Cardiac septum (tissue), 1 donor: ENCODE results near the gene EPSTI1. TPM values are rescaled to one million over a fixed set of nuclear protein-coding genes. Genes with fewer than 3 reads are reported as not detected.
"Not testable (repeated sequence)": the region's sequence is repeated elsewhere in the genome, so short reads cannot be mapped to it uniquely, and the experiment has no call there.

Experiments used
- DNase-seq: peaks from one replicate; pipeline ENCODE4 v3.0.0-alpha.2; 2020; ENCODE audit warnings: low spot score
- intact Hi-C: fragments of 100-400 bp; cut with DNase I; formaldehyde crosslinking; loops from one replicate; pipeline ENCODE4 v1.14.0; 2022
- total RNA-seq: library from RNA; stranded (reverse); fragmentation: NEBNext Ultra II Directional; extraction: Animal tissue kit (Norgen Biotek cat#: 25700); gene quantifications from one replicate; pipeline ENCODE4 v1.2.1, GENCODE V29; 2021
- donor health status: DM: no; HTN: no; CAD: no.

Gene EPSTI1
- total RNA-seq, 1 donor from 2014 or later: 2.7 TPM

DNA sequence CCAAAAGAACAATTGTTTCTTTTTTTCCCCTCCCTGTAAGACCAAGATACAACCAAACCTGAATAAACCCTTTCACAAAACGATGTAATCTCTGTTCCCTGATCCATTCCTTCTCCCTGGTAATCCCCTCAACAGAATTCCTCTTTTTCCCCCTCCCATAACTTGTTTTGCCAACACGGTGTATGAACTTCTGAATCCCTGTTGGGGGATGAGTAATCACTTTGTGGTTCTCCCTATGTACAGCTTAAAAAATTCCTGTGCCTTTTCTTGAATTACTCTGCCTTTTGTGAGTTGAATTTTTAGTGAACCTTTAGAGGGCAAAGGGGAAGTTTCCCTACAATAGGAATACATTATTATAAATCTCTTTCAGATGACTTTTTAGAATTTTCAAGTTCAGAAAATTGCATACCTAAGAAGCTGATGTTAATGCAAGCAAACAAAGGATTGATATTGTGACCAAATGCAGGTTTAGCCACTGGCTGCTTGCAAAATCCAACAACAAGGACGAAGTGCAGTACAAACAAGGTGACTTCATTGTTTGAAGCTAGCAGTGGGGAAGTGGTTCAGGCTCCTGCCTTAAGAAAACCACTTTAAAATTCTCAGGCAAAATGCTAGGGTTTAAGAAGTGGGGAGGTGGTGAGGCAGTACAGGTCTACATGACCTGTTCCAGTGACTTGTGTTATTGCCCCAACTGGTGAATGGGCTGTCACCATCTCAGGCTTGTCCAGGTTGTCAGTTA lies 15.0 kb upstream of the EPSTI1 start:
- DNase-seq: no peak
- intact Hi-C loops: no loop called here

DNA sequence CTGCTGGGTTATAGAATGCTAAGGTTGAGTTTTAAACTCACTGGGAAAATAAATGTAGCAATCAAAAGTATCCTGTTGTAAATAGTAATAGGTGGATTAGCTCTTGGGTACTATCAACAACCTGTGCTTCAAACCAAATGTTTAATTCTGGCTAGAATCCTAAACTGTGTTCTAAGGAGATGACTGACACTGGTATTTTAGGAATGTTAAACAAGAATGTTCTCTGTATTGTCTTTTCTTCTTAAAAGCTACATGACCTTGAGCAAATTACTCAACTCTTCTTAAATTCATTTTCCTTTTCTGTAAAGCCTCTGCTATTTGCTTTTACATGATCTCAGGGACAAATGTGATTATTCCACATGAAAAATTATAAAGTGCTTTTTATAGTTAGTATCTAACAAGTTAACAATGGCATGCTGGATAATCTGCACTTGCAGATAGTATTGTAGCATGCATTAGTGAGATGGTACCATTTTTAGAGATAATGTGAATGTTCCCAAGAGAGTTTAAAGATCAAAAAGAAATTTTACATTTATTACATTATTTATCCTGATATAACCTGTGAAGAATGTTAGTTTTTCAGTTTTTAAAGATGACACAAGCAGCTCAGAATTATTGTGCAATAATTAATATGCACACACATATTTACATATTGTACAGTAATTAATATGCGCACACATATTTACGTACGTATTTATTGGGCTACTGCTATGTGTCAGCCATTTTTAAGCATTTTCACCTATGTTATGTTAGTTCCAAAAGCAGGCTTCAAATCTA lies 13.6 kb upstream of the EPSTI1 start:
- DNase-seq: no peak
- intact Hi-C loops: no loop called here

DNA sequence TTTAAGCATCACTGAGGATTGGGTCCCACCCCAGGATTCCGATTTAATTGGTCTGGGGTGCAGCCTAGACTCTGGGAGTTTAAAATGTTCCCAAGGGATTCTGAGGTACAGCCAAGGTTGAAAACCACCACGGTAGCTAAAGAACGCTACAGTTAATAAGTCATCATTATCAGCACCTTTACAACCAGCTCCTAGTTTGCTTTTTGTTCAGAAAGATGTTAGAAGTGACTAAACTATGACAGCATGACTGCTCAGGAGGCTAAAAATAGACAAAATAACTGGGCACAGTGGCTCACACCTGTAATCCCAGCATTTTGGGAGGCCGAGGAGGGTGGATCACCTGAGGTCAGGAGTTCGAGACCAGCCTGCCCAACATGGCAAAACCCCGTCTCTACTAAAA lies 11.7 kb upstream of the EPSTI1 start:
- DNase-seq: no peak
- intact Hi-C loops: no loop called here

DNA sequence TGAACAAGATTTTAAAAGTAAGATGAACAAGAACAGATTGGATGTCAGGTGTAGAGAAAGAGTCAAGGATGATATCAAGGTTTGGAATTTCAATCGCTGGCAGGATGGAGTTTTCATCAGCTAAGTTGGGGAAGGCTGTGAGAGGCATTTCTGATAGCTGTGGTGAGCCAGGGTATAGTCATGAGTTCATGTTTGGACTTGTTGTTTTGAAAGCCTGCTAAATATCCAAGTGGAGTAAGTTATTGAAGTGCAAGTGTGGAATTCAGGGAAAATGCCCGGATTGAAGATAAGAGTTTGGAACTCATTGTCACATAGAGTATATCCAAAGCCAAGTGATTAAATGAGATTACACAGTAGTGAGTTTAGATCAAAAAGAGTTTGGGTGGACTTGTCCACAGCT lies 11.0 kb upstream of the EPSTI1 start:
- intact Hi-C loops: no loop called here
- DNase-seq: no peak

DNA sequence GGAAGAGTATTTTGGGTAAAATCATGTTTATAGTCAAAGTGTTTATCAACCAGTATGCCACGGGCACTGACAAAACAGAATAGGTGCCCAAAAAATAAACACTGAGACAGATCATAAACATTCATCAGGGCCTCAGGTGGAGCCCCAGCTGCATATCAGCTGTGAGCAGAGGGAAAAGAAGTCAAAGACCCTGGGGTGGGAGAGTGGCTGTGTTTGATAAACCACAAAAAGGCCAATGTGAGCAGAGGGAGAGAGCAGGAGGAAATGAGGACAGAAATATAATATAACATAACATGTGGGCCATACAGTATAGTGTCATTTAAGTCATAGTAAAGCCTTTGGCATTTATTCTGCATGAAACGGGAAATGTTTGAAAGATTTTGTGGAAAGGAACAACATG lies 10.0 kb upstream of the EPSTI1 start:
- intact Hi-C loops: no loop called here

DNA sequence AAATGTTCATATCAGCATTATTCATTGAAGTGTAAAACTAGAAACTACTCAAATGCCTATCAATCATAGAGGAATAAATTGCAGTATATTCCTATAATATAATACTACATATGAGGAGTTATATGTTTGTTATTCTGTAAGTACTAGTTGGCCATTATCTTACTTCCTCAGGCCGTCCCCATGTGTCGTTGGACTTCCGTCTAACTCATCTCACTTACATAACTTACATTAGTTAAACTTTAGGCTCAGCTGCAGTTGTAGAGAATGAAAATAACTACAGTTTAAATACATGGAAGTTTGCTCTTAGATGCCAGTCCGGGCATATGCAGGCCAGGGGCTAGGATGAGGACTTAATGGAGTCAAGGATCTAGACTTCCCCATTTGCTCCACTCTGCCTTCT lies 8.6 kb upstream of the EPSTI1 start:
- intact Hi-C loops: no loop called here
- DNase-seq: no peak

More for the DNA sequence above, 10.0 kb upstream of the EPSTI1 start:
- no peak for DNase-seq

DNA sequence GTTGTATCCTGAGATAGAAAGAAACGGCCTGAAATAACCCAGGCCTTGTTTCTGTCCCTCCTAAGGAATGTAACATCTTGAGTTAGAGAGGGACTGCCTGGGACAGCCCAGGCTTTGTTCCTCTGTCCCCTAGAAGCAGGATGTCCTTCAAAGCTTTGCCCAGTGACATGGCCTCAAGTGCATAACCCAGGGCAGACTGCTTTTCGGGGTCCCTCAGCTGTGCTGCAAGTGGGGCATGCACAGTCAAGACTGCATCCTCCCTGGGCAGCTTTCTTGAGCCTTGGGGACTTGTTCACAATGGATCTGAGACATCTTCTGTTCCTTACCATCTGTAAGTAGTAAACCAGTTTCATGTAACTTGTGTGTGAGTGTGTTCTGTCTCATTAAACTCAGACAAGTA lies 7.5 kb upstream of the EPSTI1 start:
- intact Hi-C loops: no loop called here
- DNase-seq: no peak

DNA sequence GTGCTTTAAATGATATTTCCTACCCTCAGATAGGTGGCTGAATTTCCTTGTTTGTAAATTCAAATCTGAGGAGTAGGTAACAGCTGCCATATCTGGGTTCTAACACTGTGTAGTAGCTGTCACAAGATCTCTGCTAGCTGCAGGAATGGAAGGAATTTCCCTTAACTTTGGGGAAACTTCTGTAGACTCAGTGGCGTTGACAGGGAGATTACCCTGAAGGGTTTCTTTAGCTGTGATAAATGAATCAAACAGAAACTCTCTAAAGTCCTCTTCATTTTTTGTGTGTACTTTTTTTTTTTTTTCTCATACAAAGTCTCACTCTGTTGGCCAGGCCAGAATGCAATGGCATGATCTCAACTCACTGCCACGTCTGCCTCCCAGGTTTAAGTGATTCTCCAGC lies 5.3 kb upstream of the EPSTI1 start:
- no peak for DNase-seq
- intact Hi-C loops: no loop called here

DNA sequence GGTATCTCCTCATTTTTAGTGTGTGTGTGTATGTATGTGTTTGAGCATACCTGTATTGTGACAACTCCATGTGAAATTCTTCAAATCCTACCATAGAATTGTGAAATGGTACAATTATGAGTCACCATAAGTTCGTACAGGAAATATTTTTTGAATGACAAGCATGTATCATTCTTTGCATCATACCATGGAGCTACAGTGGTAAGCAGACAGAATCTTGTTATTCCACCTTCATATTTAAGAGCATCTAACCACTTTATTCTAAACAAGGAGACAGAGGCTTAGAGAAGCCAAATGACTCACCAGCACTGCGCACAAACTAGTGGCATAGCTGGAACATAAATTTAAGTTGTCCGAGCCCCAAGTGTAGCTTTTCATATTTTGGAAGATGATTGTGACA lies 4.5 kb upstream of the EPSTI1 start:
- no peak for DNase-seq
- intact Hi-C loops: no loop called here

DNA sequence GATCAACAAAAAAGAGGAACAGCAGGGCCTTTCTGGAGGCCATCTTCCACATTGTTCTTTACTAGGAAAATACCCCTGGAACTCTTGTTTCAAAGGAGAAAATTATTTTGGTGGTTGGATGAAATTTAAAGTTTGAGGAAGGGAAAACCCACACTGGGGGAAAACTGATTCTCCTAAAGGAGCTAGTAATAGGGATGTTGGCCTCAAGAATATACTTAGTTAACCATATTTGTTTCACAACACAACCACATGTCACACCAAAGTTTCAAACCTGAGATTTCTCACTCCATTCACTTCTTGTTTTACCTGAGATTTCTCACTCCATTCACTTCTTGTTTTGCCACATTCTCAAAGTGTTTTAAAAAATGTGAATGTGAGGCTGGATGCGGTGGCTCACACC lies 2.8 kb upstream of the EPSTI1 start:
- intact Hi-C loops: no loop called here
- no peak for DNase-seq

DNA sequence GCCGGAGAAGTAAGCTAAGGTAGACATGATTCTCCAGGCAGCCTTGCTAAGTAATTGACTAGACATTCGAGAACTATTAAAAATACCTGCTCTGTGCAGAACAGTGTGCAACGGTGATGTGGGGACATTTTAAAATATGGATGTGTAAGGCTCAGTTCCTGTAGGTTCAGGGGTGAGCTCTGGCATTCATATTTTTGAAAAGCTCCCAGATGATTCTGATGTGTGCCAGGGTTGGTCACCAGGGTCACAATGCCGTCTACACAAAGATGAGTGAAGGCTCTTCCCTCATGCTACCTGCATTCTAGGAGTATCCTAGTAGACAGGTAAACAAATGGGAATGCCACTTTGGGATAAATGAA lies 702 bp upstream of the EPSTI1 start:
- no peak for DNase-seq
- intact Hi-C loops: no loop called here

DNA sequence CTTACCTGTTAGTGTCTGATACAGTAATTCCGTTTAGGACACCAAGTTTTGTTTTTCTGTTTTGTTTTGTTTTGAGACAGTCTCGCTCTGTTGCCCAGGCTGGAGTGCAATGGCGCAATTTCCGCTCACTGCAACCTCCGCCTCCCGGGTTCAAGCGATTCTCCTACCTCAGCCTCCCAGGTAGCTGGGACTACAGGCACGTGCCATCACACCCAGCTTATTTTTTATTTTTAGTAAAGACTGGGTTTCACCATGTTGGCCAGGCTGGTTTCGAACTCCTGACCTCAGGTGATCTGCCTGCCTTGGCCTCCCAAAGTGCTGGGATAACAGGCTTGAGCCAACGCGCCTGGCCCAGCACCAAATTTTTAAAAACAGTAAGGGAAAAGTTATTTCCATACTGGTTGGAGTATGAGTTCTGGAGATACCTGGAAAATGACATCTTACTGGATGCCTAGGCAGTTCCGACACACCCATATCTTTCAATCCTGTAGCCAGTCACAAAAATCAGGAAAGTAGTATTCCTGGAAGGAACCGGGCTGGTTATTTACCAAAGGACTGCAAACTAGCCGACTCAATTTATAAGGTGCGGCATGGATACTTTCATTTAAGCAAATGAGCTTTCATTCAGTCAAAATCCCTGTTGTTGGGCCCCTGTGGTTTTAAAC lies 676 bp downstream of the EPSTI1 start:
- intact Hi-C loops, DNase-seq: not testable (repeated sequence)

DNA sequence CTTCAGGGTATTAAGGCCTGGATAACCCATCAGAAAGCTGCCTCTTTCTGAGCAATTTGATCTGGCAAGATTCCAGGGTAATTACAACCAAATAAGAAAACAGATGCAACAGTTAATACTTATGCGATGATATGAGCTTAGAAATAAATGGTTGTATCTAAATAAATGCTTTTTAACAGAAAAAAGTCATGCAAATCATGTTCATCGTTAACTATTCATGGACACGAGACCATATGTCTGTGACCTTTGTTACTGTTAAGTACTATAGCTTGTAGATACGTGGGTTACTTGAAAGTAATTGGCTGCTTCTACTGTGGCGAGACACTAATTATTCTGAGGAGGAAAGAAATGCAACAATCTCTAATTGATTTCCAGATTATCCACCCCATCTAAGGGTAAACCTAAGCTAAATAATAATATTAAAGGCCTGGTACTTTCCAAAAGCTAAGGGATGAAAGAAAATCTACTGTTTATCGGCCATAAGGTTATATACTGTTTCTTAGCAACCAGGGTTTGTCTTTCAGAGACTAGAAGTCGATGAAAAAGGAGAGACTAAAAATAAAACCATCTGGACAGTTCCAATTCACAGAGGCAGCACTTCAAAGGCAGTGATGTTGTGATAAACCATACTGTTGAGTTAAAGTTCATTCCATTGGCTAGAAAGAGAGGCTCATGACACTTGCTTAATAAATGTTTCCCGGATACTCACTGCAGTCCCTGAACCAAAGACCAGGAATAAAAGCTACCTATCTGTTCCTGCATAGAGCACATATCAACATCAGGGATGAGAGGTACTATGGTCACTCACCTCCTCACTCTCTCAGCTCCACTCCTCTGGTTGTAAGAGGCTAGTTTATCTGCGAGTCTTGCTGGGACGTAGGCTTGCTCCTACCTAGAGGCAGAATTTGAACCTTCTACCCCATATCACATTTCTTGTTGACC lies 1.5 kb downstream of the EPSTI1 start:
- no peak for DNase-seq
- intact Hi-C loops: no loop called here

DNA sequence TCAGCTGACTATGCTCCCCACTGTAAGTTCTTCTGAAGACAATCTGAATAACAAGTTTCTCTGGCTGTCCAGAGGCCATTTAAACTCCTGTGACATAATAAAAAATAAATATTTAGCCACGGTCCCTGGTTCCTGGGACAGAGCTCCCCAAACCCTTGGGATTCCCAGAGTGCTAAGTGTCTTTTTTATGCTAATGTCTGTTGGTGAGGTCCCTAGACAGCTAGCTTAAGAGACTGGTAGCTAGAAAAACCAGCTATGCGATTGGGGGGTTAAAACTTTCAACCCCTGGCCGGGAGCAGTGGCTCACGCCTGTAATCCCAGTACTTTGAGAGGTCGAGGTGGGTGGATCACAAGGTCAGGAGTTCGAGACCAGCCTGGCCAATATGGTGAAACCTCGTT lies 5.9 kb downstream of the EPSTI1 start:
- DNase-seq: no peak
- intact Hi-C loops: no loop called here

DNA sequence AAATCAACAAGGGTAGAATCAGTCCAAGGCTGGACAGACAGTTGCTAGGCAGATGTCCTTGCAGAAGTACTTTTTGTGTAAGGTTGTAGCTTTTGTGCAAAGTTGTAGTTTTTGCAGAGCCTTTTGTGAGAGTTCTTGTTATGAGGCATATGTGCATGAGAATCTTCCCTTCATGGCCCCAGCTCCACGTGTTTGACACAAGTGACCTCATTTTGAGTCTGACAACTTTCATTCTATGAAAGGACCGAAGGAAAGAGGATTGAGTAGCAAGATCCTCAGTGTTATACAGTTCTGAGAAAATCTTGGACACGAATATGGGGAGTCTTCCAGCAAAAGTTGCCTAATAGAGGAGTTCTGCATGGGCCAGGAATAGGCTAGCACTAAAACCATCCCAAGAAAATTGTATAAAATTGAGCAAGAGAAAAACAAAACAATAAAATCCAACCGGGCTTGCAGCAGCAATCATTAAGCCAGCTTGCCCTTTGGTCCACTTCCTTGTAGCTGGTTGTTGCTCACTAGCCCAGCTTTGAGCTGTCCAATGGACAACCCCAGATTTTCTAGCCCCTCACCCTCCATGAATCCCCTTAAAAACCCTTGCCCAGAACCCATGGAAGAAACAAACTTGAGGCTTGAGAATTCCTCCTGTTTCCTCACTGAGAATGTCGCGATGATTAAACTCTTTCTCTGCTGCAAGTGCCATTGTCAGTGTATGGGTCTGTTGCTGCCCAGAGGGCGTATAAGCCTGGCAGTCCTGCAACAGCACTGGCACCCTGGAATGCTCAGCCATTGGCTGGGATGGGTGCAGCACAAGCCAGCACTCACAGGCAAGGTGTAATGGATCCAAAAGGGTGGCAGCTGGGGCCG lies 6.5 kb downstream of the EPSTI1 start:
- DNase-seq: no peak
- intact Hi-C loops: no loop called here

DNA sequence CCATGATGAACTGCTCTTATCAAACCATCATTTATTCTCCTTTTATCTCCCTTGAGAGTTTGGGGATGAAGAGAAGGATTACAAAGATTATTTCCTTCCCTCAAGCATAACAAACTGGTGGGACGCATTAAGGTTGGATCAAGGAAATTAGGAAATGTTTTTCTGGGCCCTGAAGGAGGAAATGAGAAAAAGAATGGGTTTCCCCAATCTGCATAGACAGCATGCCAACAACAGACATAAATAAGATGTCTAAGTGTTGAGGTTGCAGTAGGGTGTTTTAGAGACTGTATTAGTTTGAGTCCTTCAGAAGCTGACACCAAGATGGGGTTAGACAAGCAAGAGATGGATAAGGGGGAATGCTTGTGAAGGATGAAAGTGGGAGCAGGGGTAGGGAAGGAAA lies 7.3 kb downstream of the EPSTI1 start:
- intact Hi-C loops: no loop called here
- no peak for DNase-seq

DNA sequence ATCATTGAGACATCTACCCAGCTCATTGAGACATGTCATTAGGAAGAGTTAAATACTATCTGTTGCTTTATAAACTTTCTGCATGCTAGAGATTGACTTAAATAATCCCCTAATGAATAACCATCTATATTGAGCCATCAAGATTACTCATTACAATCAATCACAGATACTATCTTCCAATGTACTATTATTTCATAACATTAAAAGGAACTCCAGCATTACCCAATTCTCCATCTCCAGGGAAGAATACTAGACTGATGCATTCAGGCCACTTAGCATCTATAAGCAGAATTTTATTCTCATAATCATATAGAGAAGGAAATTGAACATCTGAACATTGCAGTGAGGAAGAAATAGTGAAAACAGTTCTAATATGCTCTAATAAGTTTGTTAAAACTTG lies 8.0 kb downstream of the EPSTI1 start:
- DNase-seq: no peak
- intact Hi-C loops: no loop called here

DNA sequence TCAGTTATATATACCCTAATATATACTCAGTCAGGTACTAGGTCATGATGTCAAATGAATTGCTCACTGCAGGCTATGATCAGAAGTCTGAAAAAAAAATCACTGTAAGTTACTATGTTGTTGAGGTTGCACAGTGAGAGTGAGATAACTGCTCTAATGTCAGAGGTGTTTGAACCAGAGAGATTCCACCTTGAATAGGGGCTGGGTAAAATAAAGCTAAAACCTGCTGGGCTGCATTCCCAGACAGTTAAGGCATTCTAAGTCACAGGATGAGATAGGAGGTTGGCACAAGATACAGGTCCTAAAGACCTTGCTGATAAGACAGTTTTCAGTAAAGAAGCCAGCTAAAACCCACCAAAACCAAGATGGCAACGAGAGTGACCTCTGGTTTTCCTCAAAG lies 10.2 kb downstream of the EPSTI1 start:
- no peak for DNase-seq
- intact Hi-C loops: no loop called here

DNA sequence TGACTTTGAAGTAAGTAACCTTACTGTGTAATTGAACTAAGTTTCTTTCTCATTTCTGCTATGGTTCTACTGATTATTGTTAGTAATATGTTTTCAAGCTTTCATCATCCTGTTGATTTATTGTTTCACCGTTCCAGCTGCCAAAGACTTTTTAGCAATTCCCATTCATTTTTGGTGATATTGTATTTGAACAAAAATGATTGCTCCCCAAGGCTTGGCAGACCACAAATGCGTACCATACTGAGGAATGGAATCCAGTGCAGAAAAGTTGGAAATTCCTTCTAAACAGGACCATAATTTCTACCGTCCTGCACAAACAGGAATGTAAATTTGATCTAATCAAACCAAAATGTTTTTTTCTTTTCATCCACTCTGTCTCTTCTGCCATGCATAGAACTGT lies 10.7 kb downstream of the EPSTI1 start:
- no peak for DNase-seq
- intact Hi-C loops: no loop called here
